ENCODE results near the gene CLIC4.
A peak's percentile ranks its signal among the peaks of the same experiment; 100 is the strongest.
"Not testable (repeated sequence)": the region's sequence is repeated elsewhere in the genome, so short reads cannot be mapped to it uniquely, and the experiment has no call there.

Gene CLIC4

DNA sequence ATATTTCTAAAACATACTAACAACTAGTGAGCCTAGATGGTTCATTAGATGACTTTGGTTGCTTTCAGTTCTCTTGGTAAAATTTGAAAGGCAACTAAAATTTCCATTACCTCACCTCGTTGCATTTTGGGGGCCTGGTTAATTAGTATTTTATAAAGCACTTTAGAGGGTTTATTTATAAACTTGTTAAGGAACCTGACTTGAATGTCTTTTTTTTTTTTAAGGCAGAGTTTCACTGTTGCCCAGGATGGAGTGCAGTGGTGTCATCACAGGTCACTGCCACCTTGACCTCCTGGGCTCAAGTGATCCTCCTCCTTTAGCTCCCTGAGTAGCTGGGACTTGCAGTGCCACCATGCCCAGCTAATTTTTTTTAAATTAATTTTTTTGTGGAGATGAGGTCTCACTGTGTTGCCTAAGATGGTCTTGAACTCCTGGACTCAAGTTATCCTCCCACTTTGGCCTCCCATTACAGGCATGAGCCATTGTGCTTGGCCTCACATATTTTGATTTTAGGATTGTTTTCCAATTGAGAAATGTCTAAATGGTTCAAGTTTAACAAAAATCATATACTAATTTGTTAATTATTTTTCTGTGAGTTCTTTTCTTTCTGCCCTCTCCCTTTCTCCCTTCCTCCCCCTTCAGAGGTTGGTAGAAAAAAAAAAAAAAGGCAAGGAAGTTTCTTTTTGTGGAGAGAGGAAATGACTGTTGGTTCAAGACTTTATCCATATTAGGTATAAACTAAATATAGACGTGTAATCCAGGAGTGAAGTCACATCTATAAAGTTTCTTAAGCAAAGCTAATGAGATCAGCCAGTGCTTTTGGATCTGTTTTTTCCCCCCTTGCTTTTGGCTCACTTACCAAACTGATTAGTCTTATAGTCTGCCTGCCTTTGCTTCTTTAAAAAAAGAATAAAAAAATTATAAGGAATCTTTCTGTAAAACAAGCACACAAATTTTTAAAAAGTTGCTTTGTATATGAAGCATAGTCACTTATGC lies 24.7 kb downstream of the CLIC4 start:
- no peak for DNase-seq

- no peak for DNase-seq
These were observed 25.6 kb downstream of the CLIC4 start for GRCh38 chr1:24770881-24771280.

DNA sequence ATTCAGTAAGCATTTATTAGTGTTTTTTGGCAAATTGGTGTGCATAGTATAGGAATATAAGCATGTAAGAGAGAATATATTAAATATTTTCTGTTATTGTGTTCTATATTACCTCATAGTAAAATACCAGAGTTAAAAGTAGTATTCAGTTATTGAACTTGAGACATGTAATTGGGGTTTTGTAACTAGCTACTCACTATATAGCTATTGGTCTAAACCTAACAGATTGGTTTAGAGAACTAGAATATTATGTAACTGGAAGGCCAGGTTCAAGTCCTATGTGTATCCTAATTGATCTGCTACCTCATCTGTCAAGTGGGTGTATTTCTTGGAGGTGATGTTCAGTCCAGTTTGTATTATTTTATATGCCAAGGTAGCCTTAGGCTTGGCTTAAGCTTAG lies 26.3 kb downstream of the CLIC4 start:
- no peak for DNase-seq

GRCh38 chr1:24773618-24774017 lies 28.4 kb downstream of the CLIC4 start:
- no peak for DNase-seq

DNA sequence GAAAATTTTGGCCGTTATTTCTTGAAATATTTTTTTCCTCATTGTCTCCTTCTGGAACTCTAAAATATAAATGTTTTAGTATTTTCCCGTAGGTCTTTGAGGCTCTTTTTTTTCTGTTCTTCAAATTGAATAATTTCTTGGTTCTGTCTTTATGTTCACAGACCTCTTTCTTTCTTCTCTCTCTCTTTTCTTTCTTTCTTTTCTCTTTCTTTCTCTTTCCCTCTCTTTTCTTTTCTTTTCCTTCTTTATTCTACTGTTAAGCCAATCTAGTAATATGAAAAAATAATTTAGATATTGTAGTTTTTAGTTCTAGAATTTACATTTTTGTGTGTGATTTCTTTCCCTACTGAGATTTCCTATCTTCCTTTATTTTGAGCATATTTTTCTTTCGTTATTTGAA lies 30.1 kb downstream of the CLIC4 start:
- DNase-seq: no peak

GRCh38 chr1:24775916-24776315 lies 30.7 kb downstream of the CLIC4 start:
- no peak for DNase-seq

DNA sequence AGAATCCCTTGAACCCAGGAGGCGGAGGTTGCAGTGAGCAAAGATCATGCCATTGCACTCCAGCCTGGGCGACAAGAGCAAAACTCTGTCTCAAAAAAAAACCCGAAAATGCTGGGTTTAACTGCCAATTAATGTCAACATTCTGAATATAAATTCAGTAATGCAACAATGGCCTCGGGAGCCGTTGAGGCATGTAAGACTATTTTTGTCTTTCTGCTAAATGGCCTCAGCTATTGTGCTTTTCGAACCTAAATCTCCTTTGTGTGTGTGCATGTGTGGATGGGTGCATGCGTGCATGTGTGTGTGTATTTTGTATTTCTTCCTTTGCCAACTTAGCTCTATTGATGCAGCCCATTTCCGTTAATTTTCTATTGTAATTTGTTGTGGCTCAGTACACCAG lies 31.6 kb downstream of the CLIC4 start:
- no peak for DNase-seq

DNA sequence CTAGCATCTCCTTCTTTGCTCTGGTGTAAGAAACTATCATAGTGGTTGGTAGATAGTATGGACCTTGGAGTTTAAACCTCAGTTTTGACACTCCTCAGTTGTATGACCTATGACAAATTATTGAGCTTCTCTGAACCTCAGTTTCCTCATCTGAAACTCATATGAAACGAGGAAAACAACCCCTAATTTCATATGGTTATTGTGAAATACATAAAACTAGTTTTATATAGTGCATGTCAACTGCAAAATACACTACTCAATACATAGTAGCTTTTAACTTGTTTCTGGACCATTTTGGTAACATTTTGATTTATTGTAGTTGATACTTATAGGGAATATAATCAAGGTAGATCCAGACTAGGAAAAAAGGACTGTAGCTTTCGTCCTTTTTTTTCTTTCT lies 32.9 kb downstream of the CLIC4 start:
- no peak for DNase-seq

- not testable (repeated sequence) for DNase-seq
These were observed 34.0 kb downstream of the CLIC4 start for GRCh38 chr1:24779199-24779598.

- DNase-seq: no peak
These were observed 34.6 kb downstream of the CLIC4 start for GRCh38 chr1:24779689-24780464.

GRCh38 chr1:24780626-24781025 lies 35.4 kb downstream of the CLIC4 start:
- DNase-seq: not testable (repeated sequence)

- no peak for DNase-seq
These were observed 37.4 kb downstream of the CLIC4 start for GRCh38 chr1:24782689-24783088.

DNA sequence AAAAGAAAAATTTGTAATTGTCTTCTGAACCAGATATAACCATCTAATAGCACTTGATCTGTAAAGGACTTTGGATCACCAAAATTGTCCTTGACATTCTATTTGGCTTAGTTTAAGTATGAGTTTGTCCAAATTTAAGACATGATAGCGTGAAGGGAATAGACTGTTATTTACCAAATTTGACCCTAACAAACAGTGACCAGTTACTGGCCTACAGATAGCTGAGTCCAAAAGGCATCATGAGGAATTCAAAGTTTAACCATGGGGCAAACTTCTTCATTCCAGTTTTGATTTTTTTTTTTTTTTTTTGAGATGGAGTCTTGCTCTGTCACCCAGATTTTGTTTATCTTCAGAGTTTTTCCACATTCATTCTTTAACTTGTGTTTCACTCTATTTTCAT lies 38.5 kb downstream of the CLIC4 start:
- DNase-seq: no peak

DNA sequence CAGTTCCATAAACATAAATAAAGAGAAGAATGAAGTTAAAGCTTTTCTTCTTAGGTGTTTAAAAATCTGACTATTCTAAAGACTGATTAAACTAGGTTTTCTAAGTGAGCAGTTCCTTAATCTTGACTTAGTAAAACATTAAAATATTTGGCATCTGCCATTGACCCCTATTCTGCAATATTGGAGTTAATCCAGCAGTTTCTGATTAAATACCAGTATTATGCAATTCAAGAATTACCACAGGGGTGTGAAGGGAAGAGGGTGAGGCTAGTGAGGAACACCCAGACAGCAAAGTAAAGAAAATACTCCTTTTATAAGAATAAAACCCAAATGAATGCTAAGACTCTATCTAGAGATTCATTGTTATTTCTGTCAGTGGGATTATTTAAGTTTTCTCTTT lies 40.9 kb downstream of the CLIC4 start:
- no peak for DNase-seq

DNA sequence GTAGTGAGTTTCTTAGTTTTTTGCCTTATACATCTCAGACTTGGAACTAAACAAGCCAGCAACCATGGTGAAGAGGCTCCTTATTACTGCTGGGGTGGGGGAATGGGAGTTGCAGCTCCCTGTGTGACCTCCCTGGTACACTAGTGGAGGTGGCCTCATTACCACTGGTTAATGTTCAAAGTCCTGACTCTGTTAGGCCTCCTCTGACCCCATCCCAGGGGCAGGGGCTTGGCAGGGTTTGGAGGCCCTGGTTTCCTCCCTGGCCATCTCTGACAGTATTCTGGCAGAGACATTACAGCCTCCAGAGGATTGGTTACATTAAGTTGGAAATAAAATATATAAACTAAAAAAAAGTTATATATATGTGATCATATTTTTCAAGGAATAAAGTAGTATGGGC lies 45.2 kb downstream of the CLIC4 start:
- DNase-seq: no peak

DNA sequence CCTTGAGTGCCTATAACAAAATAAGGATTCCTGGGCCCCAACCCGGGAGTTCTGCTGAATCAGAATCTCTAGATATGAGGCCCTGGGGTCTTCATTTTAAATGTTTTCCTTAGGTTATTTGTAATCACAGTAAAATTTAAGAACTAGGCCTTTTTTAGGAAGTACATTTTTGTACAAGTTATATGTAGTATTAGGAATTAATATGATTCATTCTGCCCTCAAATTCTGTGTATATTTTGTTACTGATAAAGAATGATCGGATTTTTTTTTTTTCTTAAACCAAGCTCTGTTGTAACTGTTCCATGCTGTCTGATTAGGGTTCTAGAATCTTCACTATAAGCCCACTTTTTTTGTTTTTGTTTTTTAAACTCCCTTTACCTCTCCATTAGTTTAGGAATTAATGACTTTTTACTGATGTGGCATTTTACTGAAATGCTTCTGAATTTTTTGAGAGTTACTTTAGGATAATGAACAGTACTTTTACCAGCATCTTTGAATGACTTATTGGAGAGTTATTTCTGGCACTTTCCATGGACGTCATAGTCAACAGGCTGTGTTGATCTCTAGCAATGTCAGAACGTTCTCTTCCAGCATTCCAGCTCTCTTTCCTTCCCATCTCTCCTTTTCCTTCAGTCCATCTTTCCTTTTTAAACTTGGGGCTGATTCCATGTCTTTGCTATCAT lies 48.3 kb downstream of the CLIC4 start:
- DNase-seq: no peak

GRCh38 chr1:24794130-24794502 lies 48.9 kb downstream of the CLIC4 start:
- DNase-seq: not testable (repeated sequence)

- no peak for DNase-seq
These were observed 50.0 kb downstream of the CLIC4 start for GRCh38 chr1:24795236-24795635.

- no peak for DNase-seq
These were observed 51.3 kb downstream of the CLIC4 start for GRCh38 chr1:24796524-24796923.

DNA sequence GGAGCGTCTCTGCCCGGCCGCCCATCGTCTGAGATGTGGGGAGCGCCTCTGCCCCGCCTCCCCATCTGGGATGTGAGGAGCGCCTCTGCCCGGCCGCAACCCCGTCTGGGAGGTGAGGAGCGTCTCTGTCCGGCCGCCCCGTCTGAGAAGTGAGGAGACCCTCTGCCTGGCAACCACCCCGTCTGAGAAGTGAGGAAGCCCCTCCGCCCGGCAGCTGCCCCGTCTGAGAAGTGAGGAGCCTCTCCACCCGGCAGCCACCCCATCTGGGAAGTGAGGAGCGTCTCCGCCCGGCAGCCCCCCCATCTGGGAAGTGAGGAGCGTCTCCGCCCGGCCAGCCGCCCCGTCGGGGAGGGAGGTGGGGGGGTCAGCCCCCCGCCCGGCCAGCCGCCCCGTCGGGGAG lies 54.0 kb downstream of the CLIC4 start:
- DNase-seq: not testable (repeated sequence)

DNA sequence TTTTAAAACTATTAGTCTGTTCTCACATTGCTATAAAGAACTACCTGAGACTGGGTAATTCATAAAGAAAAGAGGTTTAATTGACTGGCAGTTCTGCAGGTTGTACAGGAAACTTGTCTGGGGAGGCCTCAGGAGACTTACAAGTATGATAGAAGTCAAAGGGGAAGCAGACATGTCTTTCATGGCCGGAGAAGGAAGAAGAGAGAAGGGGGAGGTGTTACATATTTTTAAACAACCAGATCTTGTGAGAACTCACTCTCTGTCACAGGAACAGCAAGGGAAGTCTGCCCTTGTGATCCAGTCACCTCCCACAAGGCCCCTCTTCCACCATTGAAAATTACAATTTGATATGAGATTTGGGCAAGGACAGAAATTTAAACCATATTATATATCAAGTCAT lies 55.9 kb downstream of the CLIC4 start:
- no peak for DNase-seq

GRCh38 chr1:24803220-24803619 lies 58.0 kb downstream of the CLIC4 start:
- DNase-seq: peak in 10 of 56 donors; percentile 2 to 68 (median 14)
